H9 (cell line): ENCODE measurements around the gene WDR20. TPM values are rescaled to one million over a fixed set of nuclear protein-coding genes. Genes with fewer than 3 reads are reported as not detected.

Experiments used
- DNase-seq: peaks from one replicate; pipeline ENCODE4 v3.0.0-alpha.2; 2017
- H2AFZ ChIP-seq: one replicate; pipeline ENCODE4 v1.6.1; 2013; ENCODE audit warnings: mild to moderate bottlenecking, low read length, control low read depth, moderate library complexity
- H2AK5ac ChIP-seq: 2 replicates; pipeline ENCODE4 v1.6.1; 2013; ENCODE audit warnings: low read length, control low read depth, mixed read lengths; ENCODE audit not compliant: insufficient read length
- H2BK120ac ChIP-seq: one replicate; pipeline ENCODE4 v1.6.1; 2013; ENCODE audit warnings: low read depth, mild to moderate bottlenecking, low read length, control low read depth, inconsistent platforms; ENCODE audit not compliant: poor library complexity, severe bottlenecking
- H2BK12ac ChIP-seq: 2 replicates; pipeline ENCODE4 v1.6.1; 2013; ENCODE audit warnings: low read length, control low read depth, mixed read lengths, low read depth; ENCODE audit not compliant: insufficient read length
- H2BK15ac ChIP-seq: 2 replicates; pipeline ENCODE4 v1.6.1; 2013; ENCODE audit warnings: low read depth, low read length, control low read depth
- H2BK20ac ChIP-seq: one replicate; pipeline ENCODE4 v1.6.1; 2013; ENCODE audit warnings: low read depth, mild to moderate bottlenecking, low read length, control low read depth, inconsistent platforms; ENCODE audit not compliant: poor library complexity, severe bottlenecking
- H2BK5ac ChIP-seq: 2 replicates; pipeline ENCODE4 v1.6.1; 2013; ENCODE audit warnings: low read length, control low read depth, mixed read lengths; ENCODE audit not compliant: insufficient read length
- H3K14ac ChIP-seq: 2 replicates; pipeline ENCODE4 v1.6.1; 2013; ENCODE audit warnings: low read length, control low read depth; ENCODE audit not compliant: insufficient read depth
- H3K18ac ChIP-seq: 2 replicates; pipeline ENCODE4 v1.6.1; 2013; ENCODE audit warnings: low read depth, mild to moderate bottlenecking, mixed read lengths, low read length, control low read depth; ENCODE audit not compliant: insufficient read length
- H3K23ac ChIP-seq: 2 replicates; pipeline ENCODE4 v1.6.1; 2013; ENCODE audit warnings: low read length, control low read depth, mixed read lengths, low read depth; ENCODE audit not compliant: insufficient read length
- H3K23me2 ChIP-seq: 2 replicates; pipeline ENCODE4 v1.6.1; 2013; ENCODE audit warnings: low read depth, mild to moderate bottlenecking, mixed read lengths, low read length, control low read depth; ENCODE audit not compliant: insufficient read length, poor library complexity, severe bottlenecking
- H3K27ac ChIP-seq: 2 replicates; pipeline ENCODE4 v1.5.1; 2013; ENCODE audit warnings: low read length, control low read depth, mixed read lengths, low read depth; ENCODE audit not compliant: insufficient read length
- H3K27me3 ChIP-seq: 2 replicates; pipeline ENCODE4 v1.6.1; 2013; ENCODE audit warnings: low read length, control low read depth, inconsistent platforms; ENCODE audit not compliant: insufficient read depth
- H3K4ac ChIP-seq: 2 replicates; pipeline ENCODE4 v1.6.1; 2013; ENCODE audit warnings: low read depth, mild to moderate bottlenecking, control low read depth, inconsistent platforms, low read length, moderate library complexity
- H3K4me1 ChIP-seq: 2 replicates; pipeline ENCODE4 v1.6.1; 2013; ENCODE audit warnings: low read length, control low read depth, inconsistent platforms; ENCODE audit not compliant: insufficient read depth
- H3K4me2 ChIP-seq: 2 replicates; pipeline ENCODE4 v1.6.1; 2013; ENCODE audit warnings: low read length, control low read depth, mixed read lengths; ENCODE audit not compliant: insufficient read length, insufficient read depth
- H3K56ac ChIP-seq: 2 replicates; pipeline ENCODE4 v1.6.1; 2013; ENCODE audit warnings: low read depth, mild to moderate bottlenecking, mixed read lengths, low read length, control low read depth; ENCODE audit not compliant: insufficient read length
- H3K79me1 ChIP-seq: 2 replicates; pipeline ENCODE4 v1.6.1; 2013; ENCODE audit warnings: low read depth, mild to moderate bottlenecking, moderate library complexity, low read length, control low read depth, inconsistent platforms; ENCODE audit not compliant: insufficient read depth, poor library complexity, severe bottlenecking
- H3K79me2 ChIP-seq: 2 replicates; pipeline ENCODE4 v1.6.1; 2013; ENCODE audit warnings: low read length, control low read depth, inconsistent platforms; ENCODE audit not compliant: insufficient read depth
- H3K9ac ChIP-seq: 2 replicates; pipeline ENCODE4 v1.6.1; 2013; ENCODE audit warnings: low read length, control low read depth, mixed read lengths; ENCODE audit not compliant: insufficient read length; ENCODE audit errors: extremely low read depth
- H3K9me3 ChIP-seq: one replicate; pipeline ENCODE4 v1.6.1; 2013; ENCODE audit warnings: low read depth, low read length, inconsistent platforms; ENCODE audit not compliant: control insufficient read depth
- H3T11ph ChIP-seq: one replicate; pipeline ENCODE4 v1.6.1; 2013; ENCODE audit warnings: mild to moderate bottlenecking, low read length, control low read depth, inconsistent platforms
- H4K20me1 ChIP-seq: one replicate; pipeline ENCODE4 v1.6.1; 2013; ENCODE audit not compliant: control insufficient read depth, insufficient read length, insufficient read depth
- H4K5ac ChIP-seq: 2 replicates; pipeline ENCODE4 v1.6.1; 2013; ENCODE audit warnings: low read depth, mild to moderate bottlenecking, mixed read lengths, low read length, control low read depth; ENCODE audit not compliant: insufficient read length
- H4K8ac ChIP-seq: replicated peaks from 2 replicates; pipeline ENCODE4 v1.6.1; 2013; ENCODE audit warnings: low read length, control low read depth, mixed read lengths, low read depth; ENCODE audit not compliant: insufficient read length
- H4K91ac ChIP-seq: 2 replicates; pipeline ENCODE4 v1.6.1; 2013; ENCODE audit warnings: low read depth, mild to moderate bottlenecking, moderate library complexity, mixed read lengths, low read length, control low read depth; ENCODE audit not compliant: insufficient read length
- H3K27ac Mint-ChIP-seq, 3 experiments: 2 replicates in 2 of 3; 3 replicates in 1 of 3; pipeline ENCODE4 v1.8.0; 2020 to 2021; ENCODE audit warnings: mixed read lengths in 3 of 3, mild to moderate bottlenecking in 1 of 3, moderate library complexity in 1 of 3
- H3K27me3 Mint-ChIP-seq: 2 replicates; pipeline ENCODE4 v1.8.0; 2021; ENCODE audit warnings: low read depth, mild to moderate bottlenecking, moderate library complexity, mixed read lengths
- H3K36me3 Mint-ChIP-seq, 3 experiments: 2 replicates in 2 of 3; 3 replicates in 1 of 3; pipeline ENCODE4 v1.8.0; 2020 to 2021; ENCODE audit warnings: low read depth in 3 of 3, mixed read lengths in 3 of 3; ENCODE audit not compliant: insufficient read depth in 1 of 3
- H3K4me1 Mint-ChIP-seq, 2 experiments: 2 replicates each; pipeline ENCODE4 v1.8.0; 2020; ENCODE audit warnings: mixed read lengths in 2 of 2
- H3K4me3 Mint-ChIP-seq, 2 experiments: 2 replicates in 1 of 2; 3 replicates in 1 of 2; pipeline ENCODE4 v1.8.0; 2020 to 2021; ENCODE audit warnings: mild to moderate bottlenecking in 2 of 2, mixed read lengths in 2 of 2, moderate library complexity in 1 of 2
- H3K9me3 Mint-ChIP-seq, 2 experiments: 2 replicates in 1 of 2; 3 replicates in 1 of 2; pipeline ENCODE4 v1.8.0; 2020; ENCODE audit warnings: mild to moderate bottlenecking in 2 of 2, mixed read lengths in 2 of 2, moderate library complexity in 1 of 2
- WGBS: extraction: QIAGEN DNeasy Blood & Tissue Kit; methylation state at CpG from one replicate; pipeline ENCODE4 v1.1.7; 2013; ENCODE audit warnings: missing lambda C conversion rate, low lambda C conversion rate, mixed read lengths; ENCODE audit not compliant: insufficient read length; ENCODE audit errors: extremely low coverage; 5-methylcytosine and 5-hydroxymethylcytosine counted together
- total RNA-seq: library from RNA; stranded (reverse); gene quantifications from 2 replicates; pipeline ENCODE4 v1.2.1, GENCODE V29; 2021
- TF ChIP-seq, protein P1 (sequence below): fragments of 200-600 bp; sonication (generic); conservative IDR thresholded peaks from 3 replicates; pipeline ENCODE4 v1.8.0; 2021; ENCODE audit warnings: antibody characterized with exemption, mild to moderate bottlenecking

WDR20 gene
- total RNA-seq, 1 experiment from 2014 or later, result 31.6 TPM

DNA sequence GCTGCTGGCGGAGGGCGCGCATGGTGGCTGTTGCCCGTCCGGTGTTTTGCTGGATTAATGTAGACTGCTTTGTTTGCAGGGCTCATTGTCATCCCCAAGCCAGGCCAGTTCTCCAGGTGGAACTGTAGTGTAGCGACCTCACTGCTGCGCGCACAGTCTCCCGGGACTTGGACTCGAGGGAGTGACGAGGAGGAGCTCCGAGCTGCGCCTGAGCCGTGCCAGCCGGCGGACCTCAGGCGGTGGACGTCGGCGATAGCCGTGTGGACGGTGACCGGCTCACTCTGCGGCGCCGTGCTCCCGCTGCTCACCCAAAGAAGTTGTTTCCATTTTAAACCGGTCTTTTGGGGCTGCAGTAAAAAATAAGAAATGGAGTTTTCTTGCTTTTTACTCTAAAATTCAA, 83.1 kb downstream of the WDR20 start:
- no peak overlapping the region for H3K27ac ChIP-seq
- TF ChIP-seq, protein P1, sequence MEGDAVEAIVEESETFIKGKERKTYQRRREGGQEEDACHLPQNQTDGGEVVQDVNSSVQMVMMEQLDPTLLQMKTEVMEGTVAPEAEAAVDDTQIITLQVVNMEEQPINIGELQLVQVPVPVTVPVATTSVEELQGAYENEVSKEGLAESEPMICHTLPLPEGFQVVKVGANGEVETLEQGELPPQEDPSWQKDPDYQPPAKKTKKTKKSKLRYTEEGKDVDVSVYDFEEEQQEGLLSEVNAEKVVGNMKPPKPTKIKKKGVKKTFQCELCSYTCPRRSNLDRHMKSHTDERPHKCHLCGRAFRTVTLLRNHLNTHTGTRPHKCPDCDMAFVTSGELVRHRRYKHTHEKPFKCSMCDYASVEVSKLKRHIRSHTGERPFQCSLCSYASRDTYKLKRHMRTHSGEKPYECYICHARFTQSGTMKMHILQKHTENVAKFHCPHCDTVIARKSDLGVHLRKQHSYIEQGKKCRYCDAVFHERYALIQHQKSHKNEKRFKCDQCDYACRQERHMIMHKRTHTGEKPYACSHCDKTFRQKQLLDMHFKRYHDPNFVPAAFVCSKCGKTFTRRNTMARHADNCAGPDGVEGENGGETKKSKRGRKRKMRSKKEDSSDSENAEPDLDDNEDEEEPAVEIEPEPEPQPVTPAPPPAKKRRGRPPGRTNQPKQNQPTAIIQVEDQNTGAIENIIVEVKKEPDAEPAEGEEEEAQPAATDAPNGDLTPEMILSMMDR, result no peak
- H3K4me1 ChIP-seq, result no peaks in the 10 kb centered on the region
- H3K4ac ChIP-seq, result no peak overlapping the region
- H2BK20ac ChIP-seq, result no peak overlapping the region
- H2AFZ ChIP-seq, result no peak overlapping the region
- Mint-ChIP-seq H3K27ac (no peak overlapping the region), H3K4me3 (no peak overlapping the region), H3K4me1 (peaks cover 17 to 21% of the 10 kb centered on the region in 2 experiments), H3K9me3 (no peaks in the 10 kb centered on the region), H3K27me3 (no peaks in the 10 kb centered on the region; the same call in 1 of the 2 replicates), H3K36me3 (peaks cover 3 to 11% (median 5%) of the 10 kb centered on the region in 3 experiments)
- H3K56ac ChIP-seq, result no peak overlapping the region
- no peak overlapping the region for H4K5ac ChIP-seq
- H3K23ac ChIP-seq, result no peak overlapping the region
- H2BK12ac ChIP-seq, result no peak overlapping the region
- no peak overlapping the region for H2BK5ac ChIP-seq
- no peak overlapping the region for H2AK5ac ChIP-seq
- no peak overlapping the region for H3K9ac ChIP-seq
- WGBS, result no CpG with 5 or more reads among the region's 28 CpGs
- H3K27me3 ChIP-seq, result no peaks in the 10 kb centered on the region
- no peak overlapping the region for H2BK120ac ChIP-seq
- H2BK15ac ChIP-seq, result no peak overlapping the region
- H4K8ac ChIP-seq, result no peak overlapping the region
- H4K20me1 ChIP-seq, result no peaks in the 10 kb centered on the region
- H4K91ac ChIP-seq, result no peak overlapping the region
- no peaks in the 10 kb centered on the region for H3K79me2 ChIP-seq
- DNase-seq, result no peak
- no peak overlapping the region; the same call in 1 of the 2 replicates for H3K14ac ChIP-seq
- no peaks in the 10 kb centered on the region for H3K9me3 ChIP-seq
- no peaks in the 10 kb centered on the region for H3K79me1 ChIP-seq
- no peaks in the 10 kb centered on the region for H3K23me2 ChIP-seq
- H3K18ac ChIP-seq, result no peak overlapping the region
- H3K4me2 ChIP-seq, result no peak overlapping the region
- no peak overlapping the region for H3T11ph ChIP-seq
